T-helper 9 cell (primary cell): ENCODE data around the gene C1orf159.
"Not testable (repeated sequence)": the region's sequence is repeated elsewhere in the genome, so short reads cannot be mapped to it uniquely, and the experiment has no call there.

ENCODE experiments used
- DNase-seq: peaks from one replicate; pipeline ENCODE4 v3.0.0-alpha.2; 2020

Gene C1orf159

GRCh38 chr1:1149416-1149815 is 33.5 kb upstream of the C1orf159 start:
- no peak for DNase-seq

DNA sequence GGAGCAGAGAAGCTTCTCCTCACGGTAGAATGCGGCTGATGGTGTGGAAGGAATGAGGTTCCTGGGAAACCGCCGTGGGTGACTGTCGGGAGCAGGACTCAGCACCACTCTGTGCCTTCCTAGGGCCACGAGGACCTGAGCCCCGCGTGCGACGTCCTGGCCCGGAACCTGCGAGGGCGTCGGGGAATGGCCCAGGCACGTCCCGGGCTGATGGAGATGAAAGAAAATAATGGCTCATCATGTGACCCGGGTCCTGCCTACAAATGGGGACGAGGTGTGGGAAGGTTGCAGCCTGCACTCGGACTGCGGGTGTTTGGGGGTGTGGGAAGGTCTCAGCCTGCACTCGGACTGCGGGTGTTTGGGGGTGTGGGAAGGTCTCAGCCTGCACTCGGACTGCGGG is 32.7 kb upstream of the C1orf159 start:
- DNase-seq, result no peak

DNA sequence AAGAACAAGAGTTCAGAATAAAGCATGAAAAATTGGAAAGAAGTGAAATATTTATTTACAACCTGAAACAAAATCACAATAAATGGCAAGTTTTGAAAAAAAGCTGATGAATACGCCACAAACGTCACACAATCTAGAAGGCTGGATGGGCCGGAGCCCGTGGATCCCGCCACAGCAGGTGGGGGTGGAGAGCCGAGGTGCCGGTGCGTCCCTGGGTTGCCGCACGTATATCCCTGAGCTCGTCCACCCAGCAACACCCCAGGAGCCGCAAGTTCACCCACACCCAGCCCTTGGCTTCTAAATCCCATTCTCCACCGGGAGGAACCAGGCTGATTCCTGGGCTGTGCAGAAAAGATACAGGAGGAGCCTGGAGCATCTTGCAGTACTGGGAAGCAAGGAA is 32.2 kb upstream of the C1orf159 start:
- no peak for DNase-seq

DNA sequence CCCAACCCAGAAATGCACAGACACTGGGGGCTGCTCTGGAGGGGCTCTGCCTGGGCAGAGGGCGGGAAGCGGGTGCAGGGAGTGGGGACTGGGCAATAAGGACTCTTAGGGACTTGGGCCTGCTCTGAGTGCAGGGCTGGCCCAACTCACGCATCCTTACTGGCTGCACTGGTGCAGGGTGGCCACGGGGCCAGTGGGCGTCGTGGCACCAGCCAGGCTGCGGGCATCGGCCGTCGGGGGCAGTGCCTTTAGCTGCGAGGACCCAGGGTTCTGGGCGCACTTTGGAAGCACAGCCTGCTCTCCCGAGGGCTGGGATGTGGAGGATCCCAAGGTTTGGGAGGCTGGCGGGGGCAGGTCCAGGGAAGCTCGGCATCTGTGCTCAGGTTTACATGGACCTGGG is 30.7 kb upstream of the C1orf159 start:
- no peak for DNase-seq

DNA sequence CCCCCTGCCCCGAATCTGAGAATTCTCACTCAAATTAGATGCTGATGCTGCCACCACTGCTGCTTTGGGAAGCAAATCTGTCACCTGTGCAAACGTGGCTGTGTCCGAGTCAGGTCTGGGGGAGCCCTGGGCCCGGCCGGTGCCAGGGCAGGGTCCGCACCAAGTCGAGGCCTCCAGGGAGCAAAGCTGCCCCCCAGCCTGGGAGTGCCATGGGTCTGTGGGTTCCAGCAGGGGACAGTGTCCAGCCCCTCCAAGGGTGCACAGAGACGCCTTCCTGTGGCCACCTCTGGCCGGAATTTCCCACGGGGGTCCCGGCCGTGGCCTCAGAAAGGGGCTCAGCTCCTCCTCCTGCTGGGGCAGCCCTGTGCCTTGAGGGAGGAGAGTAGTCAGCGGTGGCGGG is 30.1 kb upstream of the C1orf159 start:
- no peak for DNase-seq

DNA sequence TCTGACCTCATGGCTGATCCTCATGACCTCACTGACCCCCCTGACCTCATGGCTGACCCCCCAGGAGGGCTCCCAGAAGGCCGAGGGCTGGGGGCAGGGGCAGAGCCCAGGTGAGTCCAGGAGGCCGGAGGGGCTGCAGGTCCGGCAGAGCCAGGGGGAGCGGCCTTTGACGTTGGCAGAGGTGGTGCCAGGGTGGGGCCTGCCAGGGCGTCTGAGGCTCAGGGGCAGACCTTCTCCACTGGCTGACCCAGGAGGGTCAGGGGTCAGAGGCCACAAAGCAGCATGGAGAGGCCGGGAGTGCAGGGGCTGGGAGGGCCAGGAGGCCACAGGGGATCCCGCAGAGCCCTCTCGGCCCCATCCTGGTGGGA is 29.6 kb upstream of the C1orf159 start:
- no peak for DNase-seq

DNA sequence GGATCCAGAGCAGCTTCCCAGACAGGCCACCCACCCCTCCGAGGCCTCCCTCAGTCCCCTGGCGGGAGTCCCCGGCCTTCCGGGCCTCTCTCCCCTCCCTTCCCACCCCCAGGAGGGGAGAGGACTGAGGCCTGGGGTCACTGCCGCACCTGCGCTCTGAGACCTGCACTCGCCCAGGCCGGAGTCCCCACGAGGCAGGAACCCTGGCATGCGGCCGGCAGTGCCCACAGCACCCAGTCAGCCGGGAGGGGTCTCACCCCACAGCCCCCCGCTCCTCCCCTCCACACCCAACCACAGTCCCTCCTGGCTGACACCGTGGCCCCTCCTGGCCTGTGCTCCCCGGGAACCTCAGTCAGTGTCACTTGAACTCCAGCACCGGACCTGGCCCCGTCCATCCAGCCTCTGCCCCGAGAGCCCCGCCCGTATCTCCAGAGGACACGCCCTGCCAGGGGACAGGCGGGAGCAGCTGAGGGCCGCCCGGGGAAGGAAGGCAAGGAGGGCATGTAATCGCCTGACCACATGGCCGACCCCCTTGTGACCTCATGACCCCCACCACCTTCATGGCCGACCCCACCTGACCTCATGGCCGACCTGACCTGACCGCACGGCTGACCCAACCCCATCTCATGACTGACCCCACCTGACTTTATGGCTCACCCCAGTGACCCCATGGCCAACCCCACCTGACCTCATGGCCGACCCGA is 29.1 kb upstream of the C1orf159 start:
- DNase-seq, result no peak

- peak; percentile 51 for DNase-seq
These were observed 28.4 kb upstream of the C1orf159 start for GRCh38 chr1:1144122-1144842.

- no peak for DNase-seq
These were observed 27.7 kb upstream of the C1orf159 start for GRCh38 chr1:1143636-1144035.

GRCh38 chr1:1142844-1143243 is 27.0 kb upstream of the C1orf159 start:
- DNase-seq, result no peak

DNA sequence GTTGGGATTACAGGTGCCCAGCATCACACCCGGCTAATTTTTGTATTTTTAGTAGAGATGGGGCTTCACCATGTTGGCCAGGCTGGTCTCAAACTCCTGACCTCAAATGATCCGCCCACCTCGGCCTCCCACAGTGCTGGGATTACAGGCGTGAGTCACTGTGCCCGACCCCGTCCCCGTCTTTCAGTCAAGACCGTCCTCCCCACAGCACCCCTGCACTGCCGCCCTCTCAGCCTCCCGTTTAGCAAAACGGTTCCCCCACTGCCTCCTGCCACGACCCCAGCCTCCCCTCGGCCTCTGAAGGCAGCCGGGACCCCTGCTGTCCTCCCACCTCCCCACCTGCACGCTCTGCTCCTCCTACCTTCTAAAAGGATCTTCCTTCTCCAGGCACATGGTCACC is 26.5 kb upstream of the C1orf159 start:
- not testable (repeated sequence) for DNase-seq

DNA sequence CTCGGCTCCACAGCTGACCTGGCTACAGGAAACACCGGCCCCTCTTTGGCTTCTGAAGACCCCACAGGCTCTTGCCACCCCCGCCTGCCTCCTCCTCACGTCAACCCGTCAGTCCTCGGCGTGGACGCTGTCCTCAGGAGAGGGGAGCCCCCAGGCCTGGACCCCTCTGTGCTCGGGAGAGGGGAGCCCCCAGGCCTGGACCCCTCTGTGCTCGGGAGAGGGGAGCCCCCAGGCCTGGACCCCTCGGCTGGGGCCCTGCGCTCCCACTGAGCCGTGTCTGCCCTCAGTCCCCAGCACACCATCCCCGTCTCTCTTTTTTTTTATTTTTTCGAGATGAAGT is 26.0 kb upstream of the C1orf159 start:
- no peak for DNase-seq

DNA sequence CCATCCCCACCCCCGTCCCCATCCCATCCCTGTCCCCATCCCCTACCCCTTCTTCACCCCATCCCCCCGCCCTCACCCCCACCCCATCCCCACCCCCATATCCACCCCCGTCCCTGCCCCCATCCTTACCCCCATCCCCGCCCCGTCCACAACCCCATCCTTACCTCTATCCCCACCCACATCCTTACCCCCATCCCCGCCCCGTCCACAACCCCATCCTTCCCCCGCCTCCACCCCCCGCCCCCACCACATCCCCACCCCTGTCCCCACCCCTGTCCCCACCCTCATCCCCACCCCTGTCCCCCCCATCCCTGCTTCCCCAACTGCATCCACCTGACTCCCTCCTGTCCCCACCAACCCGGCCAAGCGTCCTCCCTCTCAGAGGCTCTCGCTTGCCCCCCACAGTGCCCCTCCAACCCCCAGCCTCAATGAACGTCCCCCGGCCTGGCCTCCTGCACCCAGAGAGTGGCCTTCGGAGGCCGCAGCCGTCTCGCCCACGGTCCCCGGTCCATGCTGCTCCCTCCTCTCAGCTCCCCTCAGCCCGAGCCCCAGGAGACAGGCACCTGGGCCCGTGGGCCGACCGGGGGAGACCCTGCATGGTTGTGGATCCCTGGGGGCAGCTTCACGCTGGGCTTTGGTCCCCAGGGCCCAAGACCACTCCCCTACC is 25.5 kb upstream of the C1orf159 start:
- DNase-seq, result no peak

GRCh38 chr1:1140673-1141072 is 24.8 kb upstream of the C1orf159 start:
- no peak for DNase-seq

- peak; percentile 68 for DNase-seq
These were observed 21.6 kb upstream of the C1orf159 start for GRCh38 chr1:1137256-1138045.

DNA sequence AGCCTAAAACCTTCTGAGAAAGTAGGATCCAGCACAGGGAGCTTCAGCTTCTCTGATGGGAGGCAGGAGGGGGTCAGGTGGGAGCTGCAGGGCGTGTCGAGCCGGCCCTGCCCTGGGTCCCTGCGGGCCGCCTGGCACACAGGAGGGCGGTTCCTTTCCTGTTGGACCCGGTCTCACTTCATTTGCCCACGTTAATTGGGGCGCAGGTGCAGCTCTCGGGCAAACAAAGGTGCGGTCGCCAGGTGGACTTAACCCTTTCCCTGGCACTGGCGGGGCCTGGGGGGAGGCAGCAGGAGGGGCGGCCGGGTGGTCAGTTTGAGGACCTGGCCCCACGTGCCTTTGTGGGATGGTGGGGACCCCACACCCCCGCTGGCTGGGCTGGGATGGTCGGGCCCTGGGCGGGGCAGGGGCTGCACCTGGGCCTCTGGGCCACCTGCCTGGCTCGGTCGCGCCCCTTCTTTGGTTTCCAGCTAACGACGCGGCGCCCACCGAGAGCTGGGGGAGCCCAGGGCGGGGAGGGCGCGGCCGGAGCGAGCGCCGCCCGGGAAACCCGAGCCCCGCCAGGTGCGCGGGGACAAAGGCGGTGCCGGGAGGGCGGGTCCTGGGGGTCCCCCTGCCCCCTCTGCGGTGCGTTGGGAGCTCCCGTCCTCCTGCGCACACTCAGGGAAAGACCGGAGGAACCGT is 20.8 kb upstream of the C1orf159 start:
- peak; percentile 22 for DNase-seq

DNA sequence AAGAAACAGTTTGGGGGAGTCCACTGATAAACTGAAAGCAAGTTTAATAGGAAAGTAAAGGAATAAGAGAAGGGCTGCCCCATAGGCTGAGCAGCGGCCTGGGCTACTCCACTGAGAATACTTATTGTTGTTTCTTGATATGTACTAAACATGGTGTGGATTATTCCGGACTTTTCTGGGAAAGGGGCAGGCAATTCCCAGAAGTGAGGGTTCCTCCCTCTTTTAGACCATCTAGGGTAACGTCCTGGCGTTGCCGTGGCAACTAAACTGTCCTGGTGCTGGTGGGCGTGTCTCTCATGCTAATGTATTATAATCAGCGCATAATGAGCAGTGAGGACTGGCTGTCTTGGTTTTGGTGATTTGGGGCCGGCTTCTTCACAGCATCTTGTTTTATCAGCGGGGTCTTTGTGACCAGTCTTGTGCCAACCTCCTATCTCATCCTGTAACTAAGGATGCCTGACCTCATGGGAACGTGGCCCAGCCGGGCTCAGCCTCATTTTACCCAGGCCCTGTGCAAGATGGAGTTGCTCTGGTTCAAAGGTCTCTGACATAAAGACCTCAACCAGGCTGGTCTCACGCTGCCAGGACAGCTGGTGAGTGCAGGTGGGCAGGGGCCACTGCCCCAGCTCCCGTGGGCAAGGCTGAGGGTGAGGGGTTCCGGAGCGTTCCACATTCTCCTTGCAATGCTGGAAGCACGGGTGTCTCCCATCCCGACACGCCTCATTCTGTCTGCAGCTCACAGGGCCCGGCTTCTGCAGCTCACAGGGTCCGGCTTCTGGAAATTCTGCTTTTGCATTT is 19.6 kb upstream of the C1orf159 start:
- DNase-seq, result no peak

- DNase-seq, result no peak
These were observed 18.5 kb upstream of the C1orf159 start for GRCh38 chr1:1134300-1134970.

DNA sequence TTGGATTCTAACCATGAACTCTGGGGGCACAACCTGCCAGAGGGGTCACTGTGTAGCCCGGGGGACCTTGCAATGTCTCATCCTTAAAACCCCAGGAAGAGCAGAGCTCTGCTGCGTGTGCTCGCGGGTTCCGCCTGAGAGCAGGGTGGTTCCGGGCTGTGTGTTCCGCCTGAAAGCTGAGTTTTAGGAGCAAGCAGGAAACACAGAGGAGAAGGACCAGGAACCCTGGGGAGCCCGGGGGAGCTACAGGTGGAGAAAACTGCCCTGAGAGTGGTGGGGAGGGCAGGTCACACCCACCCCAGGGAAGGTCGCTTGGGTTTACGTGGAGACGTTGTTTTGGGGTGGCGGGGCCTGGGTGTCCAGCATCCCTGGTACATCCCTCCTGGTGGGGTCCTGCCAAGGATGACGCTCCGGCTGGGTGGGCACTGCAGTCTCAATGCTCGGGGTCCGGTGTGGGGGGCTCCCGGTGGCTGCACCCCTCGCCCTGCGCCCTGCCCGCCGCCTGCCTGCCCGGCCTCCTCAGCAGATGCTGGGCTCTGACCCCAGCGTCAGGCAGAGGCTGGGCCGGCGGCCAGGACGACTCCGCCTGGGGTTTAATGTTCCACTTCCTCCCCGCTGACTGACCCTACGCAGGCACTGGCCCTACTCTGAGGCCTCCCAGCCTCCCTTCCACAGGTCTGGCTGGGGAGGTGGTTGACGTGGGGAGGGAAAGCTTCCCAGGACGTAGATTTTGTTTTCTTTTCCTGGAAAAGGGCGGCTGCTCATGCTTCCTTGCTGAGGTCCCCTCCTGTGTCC is 17.3 kb upstream of the C1orf159 start:
- no peak for DNase-seq
